Measurements from ENCODE around the gene KRT33B. TPM values are rescaled to one million over a fixed set of nuclear protein-coding genes. Genes with fewer than 3 reads are reported as not detected.

Gene KRT33B
- total RNA-seq, 1 experiment from 2014 or later: not detected

DNA sequence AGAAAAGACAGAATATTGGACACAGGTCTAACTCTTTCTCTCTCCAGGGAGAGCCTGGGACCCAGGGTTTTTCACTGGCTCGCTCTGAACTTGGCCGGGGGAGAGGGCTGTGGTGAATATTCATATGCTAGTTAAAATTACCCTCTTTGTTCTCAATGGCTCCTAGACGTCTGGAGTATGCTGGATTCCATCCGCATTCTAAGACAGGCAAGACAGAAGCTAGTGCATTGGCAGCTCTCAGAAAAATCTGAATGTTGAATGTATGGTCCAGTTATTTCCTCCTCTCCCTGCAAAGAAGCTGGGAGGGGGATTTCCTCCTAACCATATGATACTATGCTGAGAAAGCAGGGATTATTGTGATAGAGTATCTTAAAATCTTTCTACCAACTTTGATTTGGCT lies 18.1 kb upstream of the KRT33B start:
- DNase-seq: no peak
- Histone ChIP-seq H2AK5ac (ENCODE audit: insufficient read length, low read length) (no peak overlapping the region), H3K9me3 (ENCODE audit: control insufficient read depth, low read depth, low read length) (no peaks in the 10 kb centered on the region), H4K8ac (replicated peaks; ENCODE audit: insufficient read length, low read depth, low read length) (no peak overlapping the region), H2BK120ac (ENCODE audit: low read depth, low read length, poor library complexity, severe bottlenecking) (no peak overlapping the region), H2BK12ac (ENCODE audit: insufficient read length, low read depth, low read length) (no peak overlapping the region), H3K14ac (ENCODE audit: insufficient read depth, low read length) (no peak overlapping the region), H3K4me2 (ENCODE audit: insufficient read depth, insufficient read length, low read length) (no peak overlapping the region), H2AFZ (ENCODE audit: low read length) (no peak overlapping the region), H3K56ac (ENCODE audit: insufficient read length, low read depth, low read length) (no peak overlapping the region), H2BK20ac (ENCODE audit: low read depth, low read length, poor library complexity, severe bottlenecking) (no peak overlapping the region), H3K27me3 (ENCODE audit: insufficient read depth, low read length) (no peaks in the 10 kb centered on the region), H3K27ac (ENCODE audit: insufficient read length, low read depth, low read length) (no peak overlapping the region), H3K23me2 (ENCODE audit: insufficient read length, low read depth, low read length, poor library complexity, severe bottlenecking) (no peaks in the 10 kb centered on the region), H4K20me1 (ENCODE audit: control insufficient read depth, insufficient read depth, insufficient read length) (no peaks in the 10 kb centered on the region), H4K5ac (ENCODE audit: insufficient read length, low read depth, low read length) (no peak overlapping the region), H3K4me1 (ENCODE audit: insufficient read depth, low read length) (no peaks in the 10 kb centered on the region), H4K91ac (ENCODE audit: insufficient read length, low read depth, low read length) (no peak overlapping the region), H3K23ac (ENCODE audit: insufficient read length, low read depth, low read length) (no peak overlapping the region), H2BK15ac (ENCODE audit: low read depth, low read length) (no peak overlapping the region), H3K79me1 (ENCODE audit: insufficient read depth, low read depth, low read length, poor library complexity, severe bottlenecking) (no peaks in the 10 kb centered on the region), H2BK5ac (ENCODE audit: insufficient read length, low read length) (no peak overlapping the region), H3K79me2 (ENCODE audit: insufficient read depth, low read length) (no peaks in the 10 kb centered on the region), H3K18ac (ENCODE audit: insufficient read length, low read depth, low read length) (no peak overlapping the region), H3T11ph (ENCODE audit: low read length) (no peak overlapping the region), H3K4ac (ENCODE audit: low read depth, low read length) (no peak overlapping the region), H3K9ac (ENCODE audit: extremely low read depth, insufficient read length, low read length) (no peak overlapping the region)
- H3K36me3 Mint-ChIP-seq (ENCODE audit: insufficient read depth in 1 of 3, low read depth in 3 of 3): 0 out of 7 replicates have a peak, but pooled peaks cover 0 to 2% (median 0%) of the 10 kb centered on the region in 3 experiments
- H3K27me3 Mint-ChIP-seq (ENCODE audit: low read depth): no peaks in the 10 kb centered on the region
- WGBS (ENCODE audit: extremely low coverage, insufficient read length, low lambda C conversion rate): no CpG with 5 or more reads among the region's 4 CpGs
- H3K4me3 Mint-ChIP-seq: no peak overlapping the region
- H3K4me1 Mint-ChIP-seq: peaks cover 0 to 5% of the 10 kb centered on the region in 2 experiments; a peak in 1 of 4 replicates
- no peak overlapping the region for H3K27ac Mint-ChIP-seq
- peaks cover 0 to 10% of the 10 kb centered on the region in 2 experiments; a peak in 3 of 5 replicates for H3K9me3 Mint-ChIP-seq
- no peak for TF ChIP-seq CTCF (conservative IDR thresholded peaks at IDR 0.05)

All from H9 (cell line).